GM18526 (cell line): ENCODE measurements around the gene PSMC3.

Experiments
- POLR2A ChIP-seq: IDR thresholded peaks from 3 replicates; pipeline ENCODE4 v1.6.1; 2011; ENCODE audit not compliant: insufficient read length; ENCODE audit errors: extremely low read depth

Gene PSMC3

GRCh38 chr11:47431356-47432083, 5.3 kb upstream of the PSMC3 start:
- TF ChIP-seq POLR2A = no peak

- TF ChIP-seq POLR2A = no peak
These were observed 4.3 kb upstream of the PSMC3 start for GRCh38 chr11:47430524-47430923.

GRCh38 chr11:47425611-47426010, 628 bp downstream of the PSMC3 start:
- no peak for TF ChIP-seq POLR2A

GRCh38 chr11:47418454-47419259, 7.6 kb downstream of the PSMC3 start:
- no peak for TF ChIP-seq POLR2A

GRCh38 chr11:47417712-47418111, 8.5 kb downstream of the PSMC3 start:
- no peak for TF ChIP-seq POLR2A

GRCh38 chr11:47415949-47416472, 10.2 kb downstream of the PSMC3 start:
- no peak for TF ChIP-seq POLR2A

- TF ChIP-seq POLR2A = no peak
These were observed 11.0 kb downstream of the PSMC3 start for GRCh38 chr11:47415091-47415854.

GRCh38 chr11:47414685-47415070, 11.6 kb downstream of the PSMC3 start:
- no peak for TF ChIP-seq POLR2A

- no peak for TF ChIP-seq POLR2A
These were observed 12.1 kb downstream of the PSMC3 start for GRCh38 chr11:47413908-47414684.

- TF ChIP-seq POLR2A = no peak
These were observed 12.9 kb downstream of the PSMC3 start for GRCh38 chr11:47413351-47413750.

- TF ChIP-seq POLR2A = no peak
These were observed 14.1 kb downstream of the PSMC3 start for GRCh38 chr11:47411884-47412746.

GRCh38 chr11:47410370-47411264, 15.6 kb downstream of the PSMC3 start:
- TF ChIP-seq POLR2A = no peak
